PC-3 (cell line): ENCODE results near the gene RXFP2.

ENCODE experiments used
- CTCF ChIP-seq: fragments of 300-600 bp; sonication (generic); conservative IDR thresholded peaks from 2 replicates; pipeline ENCODE4 v1.5.1; 2017; ENCODE audit warnings: antibody characterized with exemption, low read depth, mild to moderate bottlenecking, low read length
- EZH2 ChIP-seq: fragments of 300-600 bp; sonication (generic); IDR thresholded peaks from one replicate; pipeline ENCODE4 v1.6.1; 2017; ENCODE audit warnings: antibody characterized with exemption, mild to moderate bottlenecking, low read length; ENCODE audit not compliant: unreplicated experiment
- EZH2phosphoT487 ChIP-seq: fragments of 300-600 bp; sonication (generic); IDR thresholded peaks from 2 replicates; pipeline ENCODE4 v1.6.1; 2018; ENCODE audit warnings: mild to moderate bottlenecking, antibody characterized with exemption, low read length, borderline replicate concordance

- no peak for TF ChIP-seq CTCF
- no peak for TF ChIP-seq EZH2
- no peak for TF ChIP-seq EZH2phosphoT487
Measured at GRCh38 chr13:31731921-31732320, 7.4 kb upstream of the RXFP2 start.
